Neuronal stem cell (in vitro differentiated cells): Measurements from ENCODE around the gene SCN8A.

Source experiments
- DNase-seq: peaks from one replicate; pipeline ENCODE4 v3.0.0-alpha.2; 2013; ENCODE audit warnings: low spot score
- H2AFZ ChIP-seq: one replicate; pipeline ENCODE4 v1.6.1; 2013; ENCODE audit warnings: mild to moderate bottlenecking, low read length, inconsistent platforms
- H2AK5ac ChIP-seq: 2 replicates; pipeline ENCODE4 v1.6.1; 2013; ENCODE audit warnings: low read depth, mild to moderate bottlenecking, inconsistent platforms, low read length, moderate library complexity, mixed read lengths
- H2BK120ac ChIP-seq: 2 replicates; pipeline ENCODE4 v1.6.1; 2013; ENCODE audit warnings: low read depth, mild to moderate bottlenecking, inconsistent platforms, low read length, moderate library complexity, mixed read lengths
- H2BK12ac ChIP-seq: one replicate; pipeline ENCODE4 v1.6.1; 2013; ENCODE audit warnings: low read length, inconsistent platforms
- H2BK15ac ChIP-seq: 2 replicates; pipeline ENCODE4 v1.6.1; 2013; ENCODE audit warnings: mild to moderate bottlenecking, low read length, inconsistent platforms, mixed read lengths
- H2BK5ac ChIP-seq: one replicate; pipeline ENCODE4 v1.6.1; 2013; ENCODE audit warnings: inconsistent platforms, mild to moderate bottlenecking, low read length, moderate library complexity
- H3K14ac ChIP-seq: one replicate; pipeline ENCODE4 v1.6.1; 2013; ENCODE audit warnings: low read length, inconsistent platforms
- H3K18ac ChIP-seq: 2 replicates; pipeline ENCODE4 v1.6.1; 2013; ENCODE audit warnings: low read length, inconsistent platforms
- H3K23ac ChIP-seq: 2 replicates; pipeline ENCODE4 v1.6.1; 2013; ENCODE audit warnings: low read depth, mild to moderate bottlenecking, mixed read lengths, low read length, inconsistent platforms; ENCODE audit not compliant: poor library complexity
- H3K27ac ChIP-seq: replicated peaks from 3 replicates; pipeline ENCODE4 v1.5.1; 2013; ENCODE audit warnings: low read length, inconsistent platforms
- H3K27me3 ChIP-seq, 3 experiments: 2 replicates each; pipeline ENCODE4 v1.6.1; 2013; ENCODE audit warnings: low read length in 3 of 3, mild to moderate bottlenecking in 2 of 3, inconsistent platforms in 1 of 3, low read depth in 1 of 3, mixed read lengths in 1 of 3, moderate library complexity in 1 of 3; ENCODE audit not compliant: control insufficient read depth in 3 of 3, insufficient read depth in 3 of 3
- H3K36me3 ChIP-seq, 2 donors: replicated peaks in 1 of 2; 2 replicates each; pipeline ENCODE4 v1.6.1; 2013; ENCODE audit warnings: low read length in 2 of 2; ENCODE audit not compliant: control insufficient read depth in 2 of 2, insufficient read depth in 2 of 2
- H3K4ac ChIP-seq: 2 replicates; pipeline ENCODE4 v1.6.1; 2013; ENCODE audit warnings: inconsistent platforms, mild to moderate bottlenecking, low read length, moderate library complexity
- H3K4me1 ChIP-seq, 2 donors: 1 replicate in 1 of 2; 2 replicates in 1 of 2; pipeline ENCODE4 v1.6.1; 2013; ENCODE audit warnings: low read length in 2 of 2, low read depth in 1 of 2; ENCODE audit not compliant: control insufficient read depth in 2 of 2, insufficient read depth in 1 of 2
- H3K4me2 ChIP-seq: one replicate; pipeline ENCODE4 v1.6.1; 2013; ENCODE audit warnings: mild to moderate bottlenecking, low read length, inconsistent platforms; ENCODE audit not compliant: insufficient read depth, poor library complexity, severe bottlenecking
- H3K4me3 ChIP-seq, 2 donors: 2 replicates each; pipeline ENCODE4 v1.5.1; 2013; ENCODE audit warnings: low read length in 2 of 2, mild to moderate bottlenecking in 2 of 2, inconsistent platforms in 1 of 2, moderate library complexity in 1 of 2
- H3K79me1 ChIP-seq: one replicate; pipeline ENCODE4 v1.6.1; 2013; ENCODE audit warnings: low read depth, mild to moderate bottlenecking, inconsistent platforms, low read length, moderate library complexity
- H3K9ac ChIP-seq: one replicate; pipeline ENCODE4 v1.6.1; 2013; ENCODE audit warnings: mild to moderate bottlenecking, low read depth, low read length, inconsistent platforms; ENCODE audit not compliant: poor library complexity
- H3K9me3 ChIP-seq, 2 donors: replicated peaks in 1 of 2; 2 replicates each; pipeline versions ENCODE3 to v1.6.1; 2013; ENCODE audit warnings: low read length in 2 of 2, mild to moderate bottlenecking in 2 of 2, inconsistent platforms in 1 of 2, low read depth in 1 of 2, mixed read lengths in 1 of 2, moderate library complexity in 1 of 2; ENCODE audit not compliant: control insufficient read depth in 2 of 2, insufficient read depth in 1 of 2
- H4K8ac ChIP-seq: one replicate; pipeline ENCODE4 v1.6.1; 2013; ENCODE audit warnings: low read depth, mild to moderate bottlenecking, inconsistent platforms, low read length, moderate library complexity
- H4K91ac ChIP-seq: one replicate; pipeline ENCODE4 v1.6.1; 2013; ENCODE audit warnings: low read length, low read depth, mild to moderate bottlenecking, inconsistent platforms; ENCODE audit not compliant: poor library complexity
- WGBS, 2 donors: extraction: QIAGEN DNeasy Blood & Tissue Kit; methylation state at CpG; one replicate each; pipeline ENCODE4 v1.1.7; 2013; ENCODE audit warnings: missing lambda C conversion rate in 2 of 2, mixed read lengths in 1 of 2; ENCODE audit not compliant: insufficient read length in 2 of 2, insufficient replicate concordance in 1 of 2; ENCODE audit errors: extremely low coverage in 2 of 2; 5-methylcytosine and 5-hydroxymethylcytosine counted together

The SCN8A gene

DNA sequence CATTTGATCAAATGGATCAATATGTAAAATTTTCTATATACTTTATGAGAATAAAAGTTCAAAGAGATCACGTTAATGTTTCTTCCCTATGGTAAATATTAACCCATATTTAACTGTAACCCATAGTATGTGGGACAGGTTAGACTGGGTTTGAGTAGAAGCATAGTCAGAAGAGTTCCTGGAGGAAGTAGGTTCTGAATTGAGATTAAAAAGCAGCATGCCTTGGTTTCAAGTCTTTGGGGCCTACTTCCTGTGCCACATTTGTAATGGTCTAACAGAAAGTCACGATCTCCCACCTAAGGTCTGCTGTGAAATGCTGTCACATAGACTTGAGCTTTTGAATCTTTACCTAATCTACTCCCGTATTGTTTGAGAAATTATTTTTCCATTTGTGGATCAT is 193.7 kb downstream of the SCN8A start:
- Histone ChIP-seq H2BK15ac (no peak overlapping the region), H2AK5ac (no peak overlapping the region), H3K9ac (no peak overlapping the region), H3K36me3 (peaks cover 0 to 32% of the 10 kb centered on the region in 2 donors), H3K23ac (no peak overlapping the region), H3K79me1 (no peaks in the 10 kb centered on the region), H2BK120ac (no peak overlapping the region), H3K4me1 (no peaks in the 10 kb centered on the region), H3K27ac (no peak overlapping the region), H3K14ac (no peak overlapping the region), H2BK12ac (no peak overlapping the region), H4K8ac (no peak overlapping the region), H2BK5ac (no peak overlapping the region), H2AFZ (no peak overlapping the region), H3K4ac (no peak overlapping the region), H3K9me3 (no peaks in the 10 kb centered on the region), H3K27me3 (no peaks in the 10 kb centered on the region), H3K4me3 (no peak overlapping the region), H3K4me2 (no peak overlapping the region), H4K91ac (no peak overlapping the region), H3K18ac (no peak overlapping the region)
- no peak for DNase-seq
- WGBS, 2 donors: no CpG with 5 or more reads among the region's 3 CpGs

DNA sequence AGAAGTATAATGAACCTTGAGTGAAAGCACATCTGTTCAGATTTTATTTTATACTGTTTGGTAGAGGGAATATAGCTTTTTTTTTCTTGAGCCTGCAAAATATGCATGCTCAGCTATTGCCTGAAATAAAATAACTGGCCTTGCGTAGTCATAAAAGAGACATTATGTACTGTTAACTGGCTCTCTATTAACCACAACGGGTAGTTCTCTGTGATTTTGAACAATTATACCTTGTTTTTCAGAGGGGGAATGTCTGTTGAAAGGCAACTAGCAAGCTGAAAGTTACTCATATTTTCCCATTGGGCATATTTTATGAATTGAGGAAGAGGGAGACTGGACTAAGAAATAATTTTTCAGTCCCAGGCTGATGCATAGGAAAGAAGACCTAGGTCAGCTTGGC is 194.9 kb downstream of the SCN8A start:
- no peak for DNase-seq
- Histone ChIP-seq H4K91ac (no peak overlapping the region), H3K4me2 (no peak overlapping the region), H3K4me1 (no peaks in the 10 kb centered on the region), H3K14ac (no peak overlapping the region), H3K79me1 (no peaks in the 10 kb centered on the region), H2BK12ac (no peak overlapping the region), H2BK5ac (no peak overlapping the region), H3K23ac (no peak overlapping the region), H3K27me3 (no peaks in the 10 kb centered on the region), H4K8ac (no peak overlapping the region), H3K27ac (no peak overlapping the region), H3K18ac (no peak overlapping the region), H3K9me3 (no peaks in the 10 kb centered on the region), H2BK15ac (no peak overlapping the region), H2AFZ (no peak overlapping the region), H3K36me3 (peaks cover 0 to 41% of the 10 kb centered on the region in 2 donors), H3K4ac (no peak overlapping the region), H3K4me3 (no peak overlapping the region), H3K9ac (no peak overlapping the region), H2AK5ac (no peak overlapping the region), H2BK120ac (no peak overlapping the region)
- WGBS, 2 donors: no CpG with 5 or more reads among the region's 2 CpGs

DNA sequence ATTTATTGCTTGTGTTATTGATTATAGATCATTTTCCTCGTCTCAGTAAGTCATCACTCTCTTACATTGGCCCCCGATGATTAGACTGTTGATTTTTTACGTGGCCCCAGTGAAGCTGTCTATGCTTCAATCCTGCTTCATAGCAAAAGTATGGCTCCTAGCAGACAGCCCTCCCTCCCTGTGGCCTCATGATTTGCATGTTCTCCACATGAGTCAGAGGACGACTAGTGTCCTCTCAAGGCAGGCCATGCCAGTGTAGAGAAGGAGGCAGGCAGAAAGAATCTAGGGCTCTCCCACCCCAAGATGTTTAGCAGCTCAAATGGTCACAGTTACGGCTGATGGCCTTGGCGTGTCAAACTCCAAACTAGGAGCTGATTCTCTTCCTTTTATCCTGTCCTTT is 197.8 kb downstream of the SCN8A start:
- DNase-seq: no peak
- H3K4me2 ChIP-seq: no peak overlapping the region
- H2BK12ac ChIP-seq: no peak overlapping the region
- WGBS, 2 donors: no CpG with 5 or more reads among the region's 6 CpGs
- H3K4ac ChIP-seq: no peak overlapping the region
- no peak overlapping the region for H2BK5ac ChIP-seq
- H3K18ac ChIP-seq: no peak overlapping the region
- H4K91ac ChIP-seq: no peak overlapping the region
- no peak overlapping the region for H2AK5ac ChIP-seq
- no peaks in the 10 kb centered on the region for H3K79me1 ChIP-seq
- no peaks in the 10 kb centered on the region for H3K4me1 ChIP-seq
- no peak overlapping the region for H4K8ac ChIP-seq
- H3K4me3 ChIP-seq: no peak overlapping the region
- H3K27ac ChIP-seq: no peak overlapping the region
- H3K9me3 ChIP-seq: no peaks in the 10 kb centered on the region
- H3K23ac ChIP-seq: no peak overlapping the region
- no peak overlapping the region for H2BK120ac ChIP-seq
- no peak overlapping the region for H2BK15ac ChIP-seq
- H2AFZ ChIP-seq: no peak overlapping the region
- no peaks in the 10 kb centered on the region for H3K27me3 ChIP-seq
- no peak overlapping the region for H3K9ac ChIP-seq
- H3K14ac ChIP-seq: no peak overlapping the region
- peaks cover 0 to 68% of the 10 kb centered on the region in 2 donors for H3K36me3 ChIP-seq

DNA sequence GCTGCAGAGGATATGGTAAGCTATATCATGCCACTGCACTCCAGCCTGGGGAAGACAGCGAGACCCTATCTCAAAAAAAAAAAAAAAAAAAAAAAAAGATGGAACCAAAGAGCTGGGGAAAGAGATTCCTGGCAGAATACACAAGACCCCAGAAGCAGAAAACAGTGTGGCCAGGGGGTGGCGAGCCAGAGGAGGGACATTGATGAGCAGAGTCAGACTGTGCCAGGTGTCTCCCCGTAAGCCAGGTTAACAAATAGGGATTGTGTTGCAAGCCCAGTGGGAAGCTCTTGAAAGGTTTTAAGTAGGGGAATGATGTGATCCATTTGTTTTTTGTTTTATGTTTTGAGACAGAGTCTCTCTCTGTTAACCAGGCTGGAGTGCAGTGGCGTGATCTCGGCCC is 201.4 kb downstream of the SCN8A start:
- Histone ChIP-seq H3K4me3 (no peak overlapping the region), H3K18ac (no peak overlapping the region), H3K4me2 (no peak overlapping the region), H2BK120ac (no peak overlapping the region), H3K4me1 (no peaks in the 10 kb centered on the region), H2BK5ac (no peak overlapping the region), H3K79me1 (no peaks in the 10 kb centered on the region), H3K4ac (no peak overlapping the region), H3K27me3 (no peaks in the 10 kb centered on the region), H3K14ac (no peak overlapping the region), H2AFZ (no peak overlapping the region), H3K36me3 (peaks cover 0 to 97% of the 10 kb centered on the region in 2 donors), H2BK15ac (no peak overlapping the region), H3K9ac (no peak overlapping the region), H3K23ac (no peak overlapping the region), H4K91ac (no peak overlapping the region), H2BK12ac (no peak overlapping the region), H4K8ac (no peak overlapping the region), H3K9me3 (no peaks in the 10 kb centered on the region), H2AK5ac (no peak overlapping the region), H3K27ac (no peak overlapping the region)
- no peak for DNase-seq
- WGBS, 2 donors: no CpG with 5 or more reads among the region's 5 CpGs
